Body of pancreas (tissue), 4 donors: Measurements from ENCODE around the gene GRK7.

ENCODE experiments used
- CTCF ChIP-seq, 7 experiments: fragments of 450-650 bp in 4 of 7; fragments of 200-600 bp in 3 of 7; sonication (generic) in 3 of 7; IDR thresholded peaks; one replicate each; pipeline ENCODE4 v1.5.1; 2016 to 2019; ENCODE audit warnings: antibody characterized with exemption in 7 of 7
- POLR2A ChIP-seq, 3 donors: fragments of 450-650 bp; IDR thresholded peaks; one replicate each; pipeline ENCODE4 v1.6.1; 2016; ENCODE audit warnings: antibody characterized with exemption in 3 of 3, mild to moderate bottlenecking in 2 of 3

- no peak for TF ChIP-seq CTCF (IDR thresholded peaks at IDR 0.05)
- TF ChIP-seq POLR2A (IDR thresholded peaks at IDR 0.05) = no peak
These were observed 9.2 kb upstream of the GRK7 start for GRCh38 chr3:141754032-141754431.
